Hematopoietic multipotent progenitor cell (in vitro differentiated cells): ENCODE measurements around the gene TEX9. TPM values are rescaled to one million over a fixed set of nuclear protein-coding genes. Genes with fewer than 3 reads are reported as not detected.

Experiments
- DNase-seq, 3 donors: peaks; one replicate each; pipeline ENCODE4 v3.0.0-alpha.2; 2011 to 2015; ENCODE audit warnings: low read depth in 2 of 3, low spot score in 2 of 3
- total RNA-seq: library from RNA; depleted of rRNA; stranded (reverse); fragments of >200 nt; gene quantifications from one replicate; pipeline ENCODE4 v1.2.3, GENCODE V29; 2012

Gene TEX9
- total RNA-seq, 1 donor = 3.8 TPM

DNA sequence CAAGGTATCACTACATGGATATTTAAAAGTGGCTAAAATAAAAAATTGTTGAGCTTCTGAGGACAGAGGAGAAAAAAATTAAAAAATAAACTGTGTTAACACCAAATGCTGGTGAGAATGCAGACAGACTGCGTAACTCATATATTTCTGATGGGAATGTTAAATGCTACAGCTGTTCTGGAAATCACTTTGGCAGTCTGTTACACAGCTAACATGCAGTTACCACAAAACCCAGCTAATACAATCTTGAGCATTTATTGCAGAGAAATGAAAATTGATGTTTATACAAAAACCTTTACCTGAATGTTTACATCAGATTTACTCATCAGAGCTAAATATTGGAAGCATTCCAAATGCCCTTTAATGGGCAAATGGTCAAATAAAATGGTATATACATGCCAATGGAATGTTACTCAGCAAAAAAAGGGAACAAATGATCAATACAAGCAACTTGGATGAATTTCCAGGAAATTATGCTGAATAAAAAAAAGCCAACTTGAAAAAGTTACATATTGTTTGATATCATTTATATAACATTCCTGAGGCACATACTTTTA is 75.1 kb downstream of the TEX9 start:
- no peak for DNase-seq

DNA sequence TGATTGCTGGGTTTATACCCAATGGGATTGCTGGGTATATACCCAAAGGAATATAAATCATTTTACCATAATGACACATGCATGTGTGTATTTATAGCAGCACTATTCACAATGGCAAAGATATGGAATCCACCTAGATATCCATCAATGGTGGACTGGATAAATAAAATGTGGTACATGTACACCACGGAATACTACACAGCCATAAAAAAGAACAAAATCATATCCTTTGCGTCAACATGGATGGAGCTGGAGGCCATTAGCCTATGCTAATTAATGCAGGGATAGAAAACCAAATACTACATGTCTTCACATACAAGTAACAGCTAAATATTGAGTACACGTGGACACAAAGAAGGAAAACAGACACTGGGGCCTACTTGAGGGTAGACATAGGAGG is 77.1 kb downstream of the TEX9 start:
- DNase-seq = no peak

DNA sequence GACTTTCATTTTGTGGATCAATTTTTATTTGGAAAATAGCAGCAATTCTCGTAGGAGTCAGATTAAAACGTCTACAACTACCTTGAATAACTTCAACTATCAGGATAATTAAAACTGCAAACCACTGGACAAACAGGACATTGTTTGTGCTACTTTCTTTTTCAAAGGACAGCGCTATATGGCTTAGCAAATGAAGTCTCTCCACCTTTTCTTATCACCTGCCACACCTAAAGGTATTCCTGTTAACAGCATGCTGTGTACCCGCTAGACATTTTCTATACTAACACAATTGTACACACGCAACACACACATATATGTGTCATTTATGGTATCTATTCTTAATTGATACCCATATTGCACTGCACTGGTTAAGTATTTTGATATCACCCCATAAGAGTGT is 80.5 kb downstream of the TEX9 start:
- no peak for DNase-seq

DNA sequence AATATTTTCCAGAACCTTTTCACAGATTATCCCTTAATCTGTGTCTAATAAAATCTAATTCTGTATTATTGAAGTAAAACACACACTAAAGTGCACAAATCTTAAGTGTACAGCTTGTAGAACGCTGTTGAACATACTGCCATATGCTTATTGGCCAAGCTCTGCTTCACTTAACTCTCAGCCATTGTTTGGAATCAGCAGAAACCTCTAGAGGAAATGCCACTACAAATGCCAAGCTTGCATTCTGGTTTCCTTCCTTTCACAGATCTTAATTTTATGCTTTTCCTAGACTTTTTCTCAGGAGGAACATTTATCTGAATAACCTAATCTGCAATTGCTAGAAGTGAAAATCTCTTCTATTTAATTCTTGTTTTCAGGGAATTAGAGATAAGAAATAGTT is 89.6 kb downstream of the TEX9 start:
- DNase-seq = no peak

DNA sequence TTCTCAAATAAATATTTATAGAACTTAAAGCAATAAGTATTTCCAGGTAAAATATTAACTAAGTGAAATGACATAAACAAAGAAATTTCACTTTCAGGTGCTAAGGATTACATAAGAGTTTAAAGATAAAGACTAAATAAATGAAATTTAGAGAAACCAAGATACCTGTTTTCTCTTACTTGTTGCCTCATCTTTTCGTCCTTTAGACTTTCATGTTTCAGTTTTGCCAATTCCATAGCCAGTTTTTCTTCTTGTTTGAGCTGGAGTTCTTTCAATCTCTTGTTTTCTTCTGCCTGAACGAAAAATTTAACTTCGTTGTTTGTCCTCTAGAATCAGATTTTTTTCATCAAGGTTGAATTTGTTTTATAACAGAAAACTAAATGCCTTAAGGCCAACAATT is 91.0 kb downstream of the TEX9 start:
- DNase-seq = no peak

DNA sequence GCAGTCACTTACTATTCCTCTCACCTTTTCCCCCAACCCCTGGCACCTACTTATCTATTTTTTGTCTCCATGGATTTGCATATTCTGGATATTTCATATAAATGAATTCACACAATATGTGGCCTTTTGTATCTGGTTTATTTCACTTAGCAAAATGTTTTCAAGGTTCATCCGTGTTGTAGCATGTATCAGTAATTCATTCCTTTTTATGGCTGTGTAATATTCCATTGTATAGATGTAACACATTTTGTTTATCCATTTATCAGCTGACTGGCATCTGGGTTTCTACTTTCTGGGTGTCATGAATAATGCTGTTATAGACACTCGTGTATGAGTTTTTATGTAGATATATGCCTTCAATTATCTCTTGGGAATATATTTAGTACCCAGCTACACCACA is 93.9 kb downstream of the TEX9 start:
- no peak for DNase-seq

DNA sequence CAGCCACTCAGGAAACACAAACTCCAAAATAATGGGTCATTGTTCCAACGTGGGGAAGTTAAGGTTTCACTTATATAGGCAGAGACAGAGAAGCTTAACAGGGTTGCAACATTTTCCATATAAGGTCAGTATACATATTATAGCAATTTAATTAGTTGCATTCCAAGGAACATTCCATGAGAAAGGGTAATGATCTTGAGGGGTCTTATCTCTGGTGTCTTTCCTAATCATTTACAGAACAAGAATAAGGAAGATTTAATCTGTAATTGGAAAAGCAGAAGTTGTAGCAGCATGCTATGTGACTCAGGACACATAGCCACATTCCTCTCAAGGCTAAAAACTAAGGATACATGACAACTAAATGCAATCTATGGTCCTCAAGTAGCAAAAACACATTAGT is 94.8 kb downstream of the TEX9 start:
- DNase-seq = no peak

DNA sequence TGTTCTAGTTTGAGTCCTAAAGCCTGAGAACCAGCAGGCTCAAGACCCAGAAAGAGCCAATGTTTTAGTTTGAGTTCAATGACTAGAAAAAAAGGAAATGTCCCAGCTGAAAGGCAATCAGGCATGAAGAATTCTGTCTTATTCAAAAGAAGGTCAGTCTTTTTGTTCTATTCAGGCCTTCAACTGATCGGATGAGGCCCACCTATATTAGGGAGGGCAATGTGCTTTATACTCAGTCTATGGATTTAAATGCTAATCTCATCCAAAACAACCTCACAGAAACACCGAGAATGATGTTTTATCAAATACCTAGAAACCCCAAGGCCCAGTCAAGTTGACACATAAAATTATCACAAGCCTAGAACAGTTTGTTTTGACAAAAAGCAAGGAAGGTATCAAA is 95.7 kb downstream of the TEX9 start:
- DNase-seq = no peak

DNA sequence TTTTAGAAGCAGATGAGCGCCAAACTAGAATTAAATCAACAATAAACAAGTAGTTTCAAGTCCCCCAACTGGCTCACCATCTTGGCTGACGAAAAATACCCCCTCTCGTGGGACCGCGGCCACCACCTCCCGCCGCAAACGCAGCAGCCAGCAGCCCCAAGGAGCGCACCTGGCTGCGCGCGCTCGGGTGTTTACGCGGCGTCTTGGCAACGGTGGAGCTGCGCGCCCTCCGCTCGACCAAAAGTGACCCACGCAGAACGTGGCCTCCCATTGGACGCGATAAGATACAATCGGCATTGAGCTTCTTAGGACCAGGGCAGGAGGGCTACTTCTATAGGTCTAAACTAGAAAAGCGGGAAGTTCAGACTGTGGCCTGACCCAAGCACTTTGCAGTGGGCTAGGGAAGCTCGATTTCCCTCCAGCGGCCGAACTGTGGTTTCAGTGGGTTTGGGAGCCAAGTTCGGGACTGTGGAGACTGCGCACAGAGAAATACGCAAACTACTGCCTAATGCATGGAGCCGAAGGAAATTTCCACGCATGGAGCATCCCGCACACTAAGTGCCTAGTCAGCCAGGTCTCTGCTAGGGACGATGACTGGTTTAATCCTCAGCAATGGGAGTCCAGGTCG is 99.8 kb downstream of the TEX9 start, which contains the start of gene MNS1:
Gene MNS1 (minus strand): TSS at position 245 of the 628 bp plus-strand sequence. CDS start 165 bp downstream, at position 80.
- peak in 2 of 3 donors; percentile 97 to 98 for DNase-seq

DNA sequence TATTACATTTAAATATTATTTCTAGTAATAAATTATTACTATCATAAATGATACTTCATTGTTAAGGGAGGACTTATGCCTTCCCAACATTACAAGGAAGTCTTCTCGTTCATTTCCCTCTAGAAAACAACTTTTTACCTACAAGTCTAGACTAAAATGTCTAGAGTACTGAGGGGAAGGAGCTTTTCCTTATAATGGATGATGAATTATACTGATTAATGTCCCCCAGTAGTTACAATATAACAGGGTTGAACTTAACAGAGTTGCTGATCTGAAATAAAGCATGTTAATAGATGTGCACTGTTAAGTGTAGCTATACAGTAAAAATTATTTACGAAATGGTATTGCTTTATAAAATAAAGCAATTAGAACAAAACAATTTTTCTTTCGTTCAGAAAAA is 102.4 kb downstream of the TEX9 start:
- no peak for DNase-seq

DNA sequence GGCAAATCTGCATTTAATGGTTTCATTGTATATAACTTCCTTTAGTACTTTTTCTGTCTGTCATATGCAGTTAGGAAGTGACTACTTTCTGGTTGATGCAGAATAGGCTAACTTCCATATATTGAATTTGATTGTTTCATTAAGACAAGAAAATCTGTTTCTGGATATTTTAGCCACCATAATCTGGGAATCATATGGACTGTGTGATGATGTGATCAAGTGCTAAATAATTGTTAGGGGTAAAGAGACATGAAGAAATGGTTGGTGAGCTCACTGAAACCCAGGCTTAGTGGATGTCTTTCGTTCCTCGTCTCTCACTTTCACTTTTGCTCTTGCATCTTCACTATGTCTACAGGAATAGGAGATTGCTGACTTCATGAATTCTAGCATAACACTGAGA is 103.2 kb downstream of the TEX9 start:
- DNase-seq = peak in 1 of 3 donors; percentile 71

DNA sequence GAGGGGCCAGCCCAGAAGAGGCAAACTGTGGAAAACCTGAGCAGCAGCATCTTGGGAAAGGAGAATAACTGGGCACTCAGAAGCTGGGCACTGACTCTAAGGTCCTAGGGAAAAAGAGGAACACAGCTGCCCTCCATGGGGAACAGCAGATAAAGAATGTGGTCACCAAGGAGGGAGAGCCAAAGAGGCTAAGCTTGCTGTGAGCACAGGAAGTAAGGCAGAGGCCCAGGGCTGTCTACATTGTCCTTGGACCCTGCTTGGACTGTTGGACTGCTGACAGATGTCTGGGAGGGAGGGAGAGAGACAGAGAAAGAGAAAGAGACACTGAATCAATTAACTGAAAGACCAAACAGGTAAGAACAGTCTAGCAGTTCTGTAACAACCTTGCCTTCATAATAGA is 104.3 kb downstream of the TEX9 start:
- DNase-seq = no peak

DNA sequence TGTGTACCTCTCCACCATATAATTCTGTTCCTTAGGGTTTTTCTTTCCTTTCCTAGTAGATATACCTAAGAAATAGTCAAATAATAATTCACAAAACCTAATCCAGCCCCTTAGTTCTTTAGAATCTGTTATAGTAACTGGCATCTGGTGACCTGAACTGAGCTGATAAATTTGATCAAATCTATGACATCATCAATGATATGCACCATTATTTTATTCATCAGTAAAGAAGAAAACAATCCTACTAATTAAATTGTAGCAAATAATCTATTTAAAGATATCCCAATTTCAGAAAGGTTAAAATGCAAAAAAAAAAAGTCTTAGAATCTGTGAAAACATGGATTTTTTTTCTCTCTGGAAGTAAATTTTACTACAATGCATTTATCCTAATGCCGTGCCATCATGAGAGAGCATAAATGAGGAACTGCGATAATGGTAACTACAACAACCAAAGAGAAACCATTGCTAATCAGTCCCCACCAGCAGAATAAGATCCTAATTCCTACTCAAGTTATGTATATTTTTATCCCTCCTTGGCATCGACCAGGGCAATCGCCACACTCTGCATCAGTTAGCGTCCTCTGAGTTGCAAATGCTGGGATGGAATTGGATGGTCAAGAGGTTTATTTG is 106.3 kb downstream of the TEX9 start:
- no peak for DNase-seq

DNA sequence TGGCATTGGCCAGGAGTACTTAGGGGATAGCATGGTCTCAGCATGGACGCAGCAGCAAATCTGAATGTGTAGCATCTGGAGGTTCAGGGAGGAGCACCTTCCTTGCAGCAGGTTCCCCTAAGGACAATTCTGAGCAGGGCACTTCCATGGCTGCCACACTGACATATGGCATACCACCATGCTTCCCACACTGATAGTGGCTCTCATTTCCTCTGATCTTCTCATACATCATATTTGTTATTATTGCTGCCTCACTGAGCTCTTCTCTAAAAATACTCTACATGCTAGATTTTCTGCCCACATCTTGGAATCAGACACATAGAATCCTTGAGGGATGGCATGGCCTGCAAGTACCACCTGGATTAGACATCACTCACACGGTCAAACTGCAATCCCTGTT is 107.1 kb downstream of the TEX9 start:
- DNase-seq = no peak

DNA sequence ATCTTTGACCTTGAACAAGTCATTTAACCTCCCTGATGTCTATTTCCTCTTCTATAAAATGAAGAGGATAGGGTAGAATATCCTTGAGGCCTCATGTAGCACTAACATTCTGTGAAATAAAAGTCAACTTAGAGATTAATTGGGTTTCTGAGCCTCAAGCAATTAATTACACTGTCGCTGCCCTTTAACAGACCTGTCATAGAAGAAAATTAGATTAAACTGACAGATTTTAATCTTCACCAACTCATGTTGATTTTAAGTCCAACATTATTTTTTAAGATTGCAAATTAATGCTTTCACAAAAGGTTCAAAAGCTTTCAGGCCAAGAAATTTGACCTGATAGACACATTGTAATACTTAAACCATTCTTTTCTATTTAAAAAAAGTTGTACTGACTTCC is 107.8 kb downstream of the TEX9 start:
- DNase-seq = no peak

DNA sequence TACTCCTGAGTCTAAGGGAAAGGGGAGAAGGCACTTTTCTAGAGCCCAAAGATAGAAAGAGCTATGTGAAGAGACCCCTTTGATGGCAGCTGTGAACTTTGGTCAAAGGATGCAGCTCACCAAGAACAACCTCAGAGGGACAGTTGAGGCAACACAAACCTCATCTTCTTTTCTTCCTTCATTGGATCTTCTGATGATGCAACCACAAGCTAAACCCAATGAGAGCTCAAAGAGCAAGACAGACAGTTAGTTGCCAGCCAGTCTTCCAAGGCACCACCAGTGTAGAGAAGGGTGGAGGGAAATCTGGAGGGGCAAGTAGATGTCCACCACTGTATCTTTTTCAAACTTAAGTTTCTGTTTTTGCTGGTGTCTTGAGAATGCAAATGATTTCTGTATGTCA is 110.1 kb downstream of the TEX9 start:
- DNase-seq = no peak

Other genes with a start within 250 kb of the TEX9 start
- gene RFX7, start 121.5 kb upstream of the TEX9 start, total RNA-seq = 24.0 TPM
- 0.27 TPM for gene MNS1, start 99.7 kb downstream of the TEX9 start, total RNA-seq